NCI-H146 treated with DMSO at 0.1 percent for 48 hours (cell line): Measurements from ENCODE around the gene ZC3H12A.
"Not testable (repeated sequence)": the region's sequence is repeated elsewhere in the genome, so short reads cannot be mapped to it uniquely, and the experiment has no call there.

Experiments used
- DNase-seq: peaks from one replicate; lab custom pipeline; 2025; ENCODE audit not compliant: unreplicated experiment; lab: John Stamatoyannopoulos, UW

The ZC3H12A gene

DNA sequence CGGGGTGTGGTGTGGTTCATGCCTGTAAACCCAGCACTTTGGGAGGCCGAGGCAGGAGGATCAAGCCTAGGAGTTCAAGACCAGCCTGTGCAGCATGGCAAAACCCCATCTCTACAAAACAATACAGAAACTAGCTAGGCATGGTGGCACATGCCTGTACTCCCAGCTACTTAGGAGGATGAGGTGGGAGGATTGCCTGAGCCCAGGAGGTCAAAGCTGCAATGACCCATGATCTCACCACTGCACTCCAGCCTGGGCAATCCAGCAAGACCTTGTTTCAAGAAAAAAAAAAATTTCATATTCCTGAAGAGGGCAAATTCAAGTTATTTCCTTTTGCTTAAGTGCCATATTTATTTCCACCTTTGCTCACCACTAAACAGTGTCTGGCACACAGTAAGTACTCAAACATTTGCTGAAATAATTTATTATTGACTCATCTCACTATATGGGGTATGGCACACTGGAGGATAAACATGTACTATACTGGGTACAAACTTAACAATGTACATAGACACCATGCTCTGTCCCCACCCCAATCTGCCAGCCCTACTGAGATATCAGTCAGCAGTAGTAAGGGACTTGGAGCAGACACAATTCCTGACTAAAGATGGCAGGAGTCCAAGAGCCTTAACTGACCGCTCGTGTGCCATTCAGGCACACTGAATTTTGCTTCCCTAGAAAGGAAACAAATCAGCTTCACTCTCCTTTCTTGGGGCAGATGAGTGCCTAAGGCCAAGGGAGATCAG is 24.7 kb downstream of the ZC3H12A start:
- no peak for DNase-seq

DNA sequence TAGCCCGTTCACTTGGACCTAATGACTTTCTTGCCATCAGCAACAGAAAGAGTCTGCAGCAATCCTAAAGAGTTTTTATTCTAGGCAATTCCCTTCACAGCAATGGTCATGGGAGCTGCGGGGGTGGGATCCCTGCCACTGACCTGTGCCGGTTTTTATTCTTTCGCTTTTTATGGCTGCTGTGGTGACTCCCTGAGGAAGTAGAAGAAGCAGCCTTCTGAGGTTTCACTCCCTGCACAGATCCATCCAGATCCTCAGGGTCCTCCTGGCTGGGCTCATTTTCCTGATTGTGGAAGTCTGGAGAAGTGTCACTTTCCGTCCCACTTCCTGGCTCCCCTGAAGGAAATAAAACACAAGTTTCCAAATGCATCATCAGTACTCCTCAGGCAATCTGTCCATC is 27.3 kb downstream of the ZC3H12A start:
- DNase-seq, result no peak

GRCh38 chr1:37502104-37502503 is 27.7 kb downstream of the ZC3H12A start:
- DNase-seq, result no peak

DNA sequence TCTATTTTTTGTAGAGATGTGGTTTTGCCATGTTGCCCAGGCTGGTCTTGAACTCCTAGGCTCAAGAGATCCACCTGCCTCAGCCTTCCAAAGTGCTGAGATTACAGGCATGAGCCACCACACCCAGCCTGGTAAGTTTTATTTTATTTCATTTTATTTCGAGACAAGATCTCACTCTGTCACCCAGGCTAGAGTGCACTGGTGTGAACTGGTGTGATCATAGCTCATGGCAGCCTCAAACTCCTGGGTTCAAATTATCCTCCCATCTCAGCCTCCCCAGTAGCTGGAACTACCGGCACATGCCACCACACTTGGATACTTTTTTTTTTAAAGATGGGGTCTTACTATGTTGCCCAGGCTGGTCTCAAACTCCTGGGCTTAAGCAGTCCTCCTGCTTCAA is 28.4 kb downstream of the ZC3H12A start:
- not testable (repeated sequence) for DNase-seq

DNA sequence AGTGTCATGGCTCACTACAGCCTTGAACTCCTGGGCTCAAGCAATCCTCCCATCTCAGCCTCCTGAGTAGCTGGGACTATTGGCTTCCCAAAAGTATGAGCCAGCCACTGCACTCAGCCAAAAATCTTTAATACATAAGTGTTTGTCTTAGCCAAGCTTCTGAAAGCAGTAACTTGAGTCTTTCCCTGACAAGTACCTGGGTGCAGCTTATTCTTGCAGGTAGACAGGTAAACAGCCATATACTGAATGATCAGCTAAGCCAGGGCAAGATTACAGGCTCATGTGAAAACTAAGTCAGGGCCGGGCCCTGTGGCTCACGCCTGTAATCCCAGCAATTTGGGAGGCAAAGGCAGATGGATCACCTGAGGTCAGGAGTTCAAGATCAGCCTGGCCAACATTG is 32.4 kb downstream of the ZC3H12A start:
- no peak for DNase-seq

- no peak for DNase-seq
Observed at GRCh38 chr1:37509181-37509580, 34.8 kb downstream of the ZC3H12A start.

GRCh38 chr1:37513795-37514349 is 39.5 kb downstream of the ZC3H12A start:
- DNase-seq, result peak; percentile 49

DNA sequence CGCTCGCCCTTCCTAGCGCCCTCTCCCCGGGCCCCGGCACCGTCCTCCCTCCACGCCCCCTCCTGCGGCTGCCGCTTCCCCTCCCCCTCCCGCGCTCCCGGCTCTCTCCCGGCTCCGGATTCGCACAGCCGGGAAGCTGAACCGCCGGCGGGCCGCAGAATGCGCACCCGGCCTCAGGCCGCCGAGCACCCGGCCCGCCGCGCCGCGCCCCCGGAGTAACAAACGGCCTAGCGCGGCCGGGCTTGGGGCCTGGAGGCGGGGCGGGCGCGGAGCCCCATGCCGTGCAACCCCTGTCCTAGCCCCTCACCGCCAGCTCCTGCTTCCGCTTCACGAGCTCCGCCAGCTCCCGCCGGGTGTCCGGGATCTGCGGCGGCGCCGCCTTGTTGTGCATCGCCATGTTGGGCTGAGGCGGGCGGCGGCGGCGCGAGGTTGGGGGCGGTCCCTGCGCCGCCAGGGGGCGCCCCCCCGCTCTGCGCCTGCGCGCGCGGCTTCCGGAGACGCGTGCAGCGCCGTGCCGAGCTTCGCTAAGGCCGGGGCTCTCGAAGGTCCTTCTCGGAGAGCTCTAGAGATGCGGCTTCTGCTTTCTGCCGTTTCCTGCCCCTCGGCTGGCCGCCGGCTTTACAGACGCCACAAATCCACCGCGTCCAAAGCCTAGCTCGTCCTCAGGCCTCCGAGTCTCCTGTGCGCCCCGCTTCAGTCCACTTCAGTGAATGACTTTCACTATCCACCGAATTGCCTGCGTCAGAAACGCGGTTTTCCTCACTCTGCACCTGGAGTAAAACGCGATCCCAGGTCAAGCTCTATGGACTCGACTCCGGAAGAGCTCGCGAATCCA is 40.2 kb downstream of the ZC3H12A start, which contains the start of gene MEAF6:
TSS of gene MEAF6 (minus strand) at position 417 of the 835 bp plus-strand sequence. CDS start at position 397, 20 bp downstream.
- peak; percentile 51 for DNase-seq

DNA sequence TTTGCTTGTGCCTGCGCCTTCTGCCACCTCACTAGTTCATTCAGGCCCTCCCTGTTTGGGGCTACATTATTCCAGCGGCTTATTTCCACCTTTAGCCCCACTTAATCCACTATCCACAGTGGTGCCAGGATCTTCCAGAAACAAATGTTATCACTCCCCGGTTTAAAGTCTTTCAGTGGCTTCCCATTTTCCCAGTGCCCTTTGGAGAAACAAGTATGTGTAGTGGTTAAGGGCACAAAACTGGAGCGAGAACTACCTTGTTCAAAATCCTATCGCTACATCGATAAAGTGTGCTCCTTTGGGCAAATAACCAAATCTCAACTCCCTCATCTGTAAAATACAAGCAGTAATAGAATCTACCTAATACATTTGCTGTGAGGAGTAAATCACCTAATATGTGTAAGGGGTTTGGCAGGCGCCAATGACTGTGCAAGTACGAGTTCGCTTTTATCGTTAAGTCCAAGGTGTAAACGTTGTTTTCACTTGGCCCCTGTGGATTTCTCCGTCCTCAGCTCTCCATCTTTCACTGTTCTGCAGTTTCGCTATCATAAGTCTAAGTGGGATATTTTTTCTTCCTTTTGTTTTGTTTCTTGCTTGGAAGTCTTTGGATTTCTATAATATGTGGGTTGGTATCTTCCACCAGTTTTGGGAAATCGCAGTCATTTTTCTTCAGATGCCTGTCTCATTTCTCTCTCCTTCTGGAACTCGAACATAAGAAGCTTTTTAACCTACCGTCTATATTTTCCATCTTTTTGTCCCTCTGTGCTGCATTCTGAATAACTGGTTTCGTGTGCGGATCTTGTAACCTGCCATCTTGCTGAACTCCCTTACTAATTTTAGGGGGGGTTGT is 41.0 kb downstream of the ZC3H12A start:
- DNase-seq, result no peak

DNA sequence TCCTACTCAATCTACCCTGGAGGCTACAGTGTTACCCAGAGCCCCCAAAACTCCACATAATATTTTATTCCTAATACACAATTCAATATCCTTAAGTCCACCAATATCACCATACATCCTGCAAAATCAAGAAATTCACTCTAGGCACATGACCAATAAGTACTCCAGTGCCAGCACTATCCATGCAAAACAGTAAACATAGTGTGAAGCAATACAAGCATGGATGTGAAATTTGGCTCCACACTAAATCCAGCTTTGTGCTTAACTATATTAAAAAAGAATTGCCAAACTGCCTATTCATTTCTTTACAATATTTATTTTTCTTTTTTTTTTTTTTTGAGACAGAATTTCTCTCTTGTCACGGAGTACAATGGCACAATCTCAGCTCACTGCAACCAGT is 43.2 kb downstream of the ZC3H12A start:
- DNase-seq, result no peak

- DNase-seq, result not testable (repeated sequence)
Observed at GRCh38 chr1:37518241-37518640, 43.9 kb downstream of the ZC3H12A start.

DNA sequence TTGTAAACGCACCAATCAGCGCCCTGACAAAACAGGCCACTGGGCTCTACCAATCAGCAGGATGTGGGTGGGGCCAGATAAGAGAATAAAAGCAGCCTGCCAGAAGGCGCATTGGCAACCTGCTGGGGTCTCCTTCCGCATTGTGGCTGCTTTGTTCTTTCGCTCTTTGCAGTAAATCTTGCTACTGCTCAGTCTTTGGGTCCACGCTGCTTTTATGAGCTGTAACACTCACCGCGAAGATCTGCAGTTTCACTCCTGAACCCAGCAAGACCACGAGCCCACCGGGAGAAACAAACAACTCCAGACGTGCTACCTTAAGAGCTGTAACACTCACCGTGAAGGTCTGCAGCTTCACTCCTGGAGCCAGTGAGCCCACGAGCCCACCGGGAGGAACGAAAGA is 44.5 kb downstream of the ZC3H12A start:
- not testable (repeated sequence) for DNase-seq

- no peak for DNase-seq
Observed at GRCh38 chr1:37519613-37520012, 45.2 kb downstream of the ZC3H12A start.

DNA sequence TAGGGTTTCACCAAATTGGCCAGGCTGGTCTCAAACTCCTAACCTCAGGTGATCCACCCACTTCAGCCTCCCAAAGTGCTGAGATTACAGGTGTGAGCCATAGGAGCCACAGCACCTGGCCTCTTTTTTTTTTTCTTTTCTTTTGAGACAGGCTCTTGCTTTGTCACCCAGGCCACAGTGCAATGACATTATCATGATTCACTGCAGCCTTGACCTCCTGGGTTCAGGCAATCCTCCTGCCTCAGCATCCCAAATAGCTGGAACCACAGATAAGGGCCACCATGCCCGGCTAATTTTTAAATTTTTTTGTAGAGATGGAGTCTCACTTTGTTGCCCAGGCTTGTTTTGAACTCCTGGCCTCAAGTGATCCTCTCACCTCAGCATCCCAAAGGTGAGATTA is 55.5 kb downstream of the ZC3H12A start:
- not testable (repeated sequence) for DNase-seq

- not testable (repeated sequence) for DNase-seq
Observed at GRCh38 chr1:37532418-37533156, 58.2 kb downstream of the ZC3H12A start.

- no peak for DNase-seq
Observed at GRCh38 chr1:37533317-37534093, 59.1 kb downstream of the ZC3H12A start.
